Activated T-helper 2 cell treated with anti-CD3 and anti-CD28 coated beads, Interferon-gamma antibody, Interleukin-2, Interleukin-4, amounts not matched to agents 10 μg/mL and 5 μg/mL and 100 μg/mL, durations not matched to agents 14 hours and 24 hours and 36 hours (primary cell): ENCODE results near the gene SMIM23. TPM values are rescaled to one million over a fixed set of nuclear protein-coding genes. Genes with fewer than 3 reads are reported as not detected.

ENCODE experiments used
- DNase-seq: peaks from one replicate; pipeline ENCODE4 v3.0.0; 2021; ENCODE audit warnings: low spot score
- H3K27ac Mint-ChIP-seq: one replicate; pipeline ENCODE4 v1.8.0; 2021; ENCODE audit warnings: mixed read lengths
- H3K27me3 Mint-ChIP-seq: one replicate; pipeline ENCODE4 v1.8.0; 2021; ENCODE audit warnings: low read depth, mixed read lengths
- H3K36me3 Mint-ChIP-seq: one replicate; pipeline ENCODE4 v1.8.0; 2021; ENCODE audit warnings: low read depth, mixed read lengths
- H3K4me1 Mint-ChIP-seq: one replicate; pipeline ENCODE4 v1.8.0; 2021; ENCODE audit warnings: low read depth, mixed read lengths
- H3K4me3 Mint-ChIP-seq: one replicate; pipeline ENCODE4 v1.8.0; 2021; ENCODE audit warnings: low read depth, mild to moderate bottlenecking, moderate library complexity, mixed read lengths
- H3K9me3 Mint-ChIP-seq: one replicate; pipeline ENCODE4 v1.8.0; 2021; ENCODE audit warnings: mixed read lengths
- intact Hi-C: fragments of 100-400 bp; cut with micrococcal nuclease; formaldehyde crosslinking; loops from one replicate; pipeline ENCODE4 v1.15.1; 2023
- total RNA-seq: library from RNA; stranded (reverse); gene quantifications from 2 replicates; pipeline ENCODE4 v1.2.3, GENCODE V29; 2022

Gene SMIM23
- total RNA-seq, 1 donor from 2014 or later: not detected

DNA sequence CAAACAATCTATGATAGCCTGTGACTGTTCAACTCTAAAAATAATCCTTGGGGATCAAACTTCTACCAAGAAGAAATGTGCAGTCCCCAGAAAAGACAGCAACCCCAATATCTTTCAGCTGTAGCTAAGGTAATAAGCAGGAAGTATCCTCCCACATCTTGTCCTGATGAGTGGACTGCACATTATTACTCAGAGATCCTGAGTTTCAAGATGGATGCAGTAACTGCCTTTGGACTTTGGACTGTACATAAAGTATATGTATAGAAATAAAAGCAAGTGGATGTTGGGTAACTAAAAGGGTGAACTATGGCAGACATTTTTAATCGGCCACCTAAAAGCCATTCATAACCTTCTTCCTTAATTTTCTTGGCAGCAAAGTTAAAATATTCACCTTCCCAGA lies 45.1 kb downstream of the SMIM23 start:
- H3K27ac Mint-ChIP-seq: no peak overlapping the region
- H3K9me3 Mint-ChIP-seq: peaks cover 4% of the 10 kb centered on the region
- intact Hi-C loops: no loop called here
- no peaks in the 10 kb centered on the region for H3K4me1 Mint-ChIP-seq
- H3K4me3 Mint-ChIP-seq: no peak overlapping the region
- DNase-seq: no peak
- H3K27me3 Mint-ChIP-seq: peaks cover 2% of the 10 kb centered on the region
- no peaks in the 10 kb centered on the region for H3K36me3 Mint-ChIP-seq

DNA sequence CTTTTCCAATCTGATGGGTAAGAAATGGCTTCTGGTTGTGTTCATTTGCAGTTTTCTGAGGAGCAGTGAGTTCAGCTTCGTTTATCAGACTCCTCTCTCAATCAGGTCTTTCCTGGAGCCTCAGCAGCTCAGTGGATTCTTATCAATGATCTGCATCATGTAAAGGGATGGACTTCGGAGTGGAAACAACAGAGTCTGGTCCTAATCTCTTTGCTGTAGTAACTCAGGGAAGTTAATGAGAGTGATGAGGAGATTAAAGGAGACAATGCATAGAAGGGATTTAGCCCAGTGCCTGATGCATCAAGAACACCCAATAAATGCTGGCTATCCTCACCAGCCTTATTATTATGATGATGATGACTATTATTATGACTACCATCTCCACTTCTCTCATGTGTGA lies 47.2 kb downstream of the SMIM23 start:
- DNase-seq: no peak
- no peak overlapping the region for H3K4me3 Mint-ChIP-seq
- H3K9me3 Mint-ChIP-seq: peaks cover 4% of the 10 kb centered on the region
- H3K27me3 Mint-ChIP-seq: peaks cover 2% of the 10 kb centered on the region
- no peaks in the 10 kb centered on the region for H3K36me3 Mint-ChIP-seq
- intact Hi-C loops: no loop called here
- no peaks in the 10 kb centered on the region for H3K4me1 Mint-ChIP-seq
- no peak overlapping the region for H3K27ac Mint-ChIP-seq

DNA sequence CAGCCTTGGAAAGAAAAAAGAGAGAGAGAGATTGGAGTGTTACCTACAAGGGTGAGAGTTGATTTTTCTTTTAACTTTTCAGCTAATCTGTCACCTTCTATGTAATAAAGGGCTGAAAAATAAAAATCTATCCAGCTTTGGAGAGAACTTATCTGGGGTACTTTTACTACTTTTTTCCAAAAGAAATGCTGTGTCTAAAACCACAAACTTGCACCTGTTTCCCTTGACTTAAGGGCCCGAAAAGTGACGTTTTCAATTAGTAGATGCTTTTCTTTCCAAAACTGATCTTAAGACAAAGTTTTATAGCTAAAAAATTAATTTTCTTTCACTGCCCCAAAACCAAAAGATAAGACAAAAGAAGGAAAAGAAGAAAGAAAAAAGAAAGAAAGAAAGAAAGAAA lies 48.8 kb downstream of the SMIM23 start:
- Mint-ChIP-seq H3K27ac (no peak overlapping the region), H3K4me3 (no peak overlapping the region), H3K27me3 (peaks cover 2% of the 10 kb centered on the region), H3K9me3 (peaks cover 4% of the 10 kb centered on the region), H3K36me3 (no peaks in the 10 kb centered on the region), H3K4me1 (no peaks in the 10 kb centered on the region)
- no peak for DNase-seq
- intact Hi-C loops: no loop called here

DNA sequence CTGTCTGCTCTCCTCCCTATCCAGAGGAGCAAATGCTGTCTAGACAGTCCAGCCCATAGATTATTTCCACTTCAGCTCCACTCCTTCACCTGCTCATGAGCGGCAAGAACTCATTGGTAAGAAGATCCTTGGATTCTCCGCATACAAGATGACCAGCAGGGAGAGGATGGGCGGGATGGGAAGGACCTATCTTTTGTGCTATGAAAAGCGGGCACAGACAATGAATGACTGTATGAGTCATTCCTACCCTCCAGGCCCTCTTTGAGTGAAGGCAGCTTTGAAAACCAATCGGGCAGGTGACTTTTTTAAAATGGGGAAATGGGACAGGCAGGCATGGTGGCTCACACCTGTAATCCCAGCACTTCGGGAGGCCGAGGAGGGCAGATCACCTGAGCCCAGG lies 49.4 kb downstream of the SMIM23 start:
- DNase-seq: no peak
- no peak overlapping the region for H3K4me3 Mint-ChIP-seq
- H3K27ac Mint-ChIP-seq: no peak overlapping the region
- peaks cover 4% of the 10 kb centered on the region for H3K9me3 Mint-ChIP-seq
- intact Hi-C loops: no loop called here
- peaks cover 2% of the 10 kb centered on the region for H3K27me3 Mint-ChIP-seq
- no peaks in the 10 kb centered on the region for H3K36me3 Mint-ChIP-seq
- H3K4me1 Mint-ChIP-seq: no peaks in the 10 kb centered on the region

DNA sequence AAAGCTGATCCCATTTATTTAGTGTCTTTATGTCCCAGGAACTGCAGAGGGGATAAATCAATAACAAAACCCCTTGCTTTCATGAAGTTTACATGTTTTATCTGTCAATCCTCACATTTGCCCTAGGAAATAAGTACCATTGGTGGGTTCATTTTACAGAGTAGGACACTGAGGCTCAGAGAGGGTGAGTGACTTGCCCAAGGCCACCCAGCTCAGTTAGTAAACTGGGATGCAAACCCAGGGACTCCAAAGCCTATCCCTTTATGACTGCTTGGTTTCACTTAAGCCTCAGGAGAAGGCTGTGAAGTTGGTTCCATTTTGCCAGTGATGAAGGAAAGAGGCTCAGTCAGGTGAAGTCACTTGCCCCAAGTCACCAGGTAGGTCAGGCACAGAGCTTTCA lies 51.9 kb downstream of the SMIM23 start:
- no peaks in the 10 kb centered on the region for H3K36me3 Mint-ChIP-seq

DNA sequence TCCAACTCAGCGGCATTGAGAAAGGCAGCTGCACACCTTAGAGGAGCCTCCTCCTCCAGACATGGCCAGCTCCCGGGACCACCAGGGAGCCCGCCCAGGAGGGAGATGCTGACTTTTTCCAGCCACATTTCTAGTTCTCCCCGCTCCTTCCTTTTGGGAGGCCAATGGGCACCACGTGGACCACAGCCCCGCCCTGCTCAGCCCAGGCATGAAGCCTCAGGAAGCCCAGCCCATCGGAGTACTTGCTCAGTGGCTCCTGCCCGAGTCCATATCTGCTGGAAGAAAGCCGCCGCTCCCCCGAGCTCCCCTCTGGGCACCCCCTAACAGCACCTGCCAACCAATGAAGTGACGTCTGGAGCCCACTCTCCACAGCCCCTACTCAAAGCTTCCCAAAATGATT lies 52.4 kb downstream of the SMIM23 start:
- H3K36me3 Mint-ChIP-seq: no peaks in the 10 kb centered on the region
- no peak overlapping the region for H3K4me3 Mint-ChIP-seq
- H3K27ac Mint-ChIP-seq: no peak overlapping the region
- no peaks in the 10 kb centered on the region for H3K27me3 Mint-ChIP-seq
- peaks cover 4% of the 10 kb centered on the region for H3K9me3 Mint-ChIP-seq
- H3K4me1 Mint-ChIP-seq: peaks cover 3% of the 10 kb centered on the region
- DNase-seq: no peak
- intact Hi-C loops: no loop called here

More for the DNA sequence above, 51.9 kb downstream of the SMIM23 start:
- DNase-seq: no peak
- intact Hi-C loops: no loop called here
- no peaks in the 10 kb centered on the region for H3K27me3 Mint-ChIP-seq
- H3K4me1 Mint-ChIP-seq: peaks cover 3% of the 10 kb centered on the region
- H3K9me3 Mint-ChIP-seq: peaks cover 4% of the 10 kb centered on the region
- no peak overlapping the region for H3K27ac Mint-ChIP-seq
- H3K4me3 Mint-ChIP-seq: no peak overlapping the region

DNA sequence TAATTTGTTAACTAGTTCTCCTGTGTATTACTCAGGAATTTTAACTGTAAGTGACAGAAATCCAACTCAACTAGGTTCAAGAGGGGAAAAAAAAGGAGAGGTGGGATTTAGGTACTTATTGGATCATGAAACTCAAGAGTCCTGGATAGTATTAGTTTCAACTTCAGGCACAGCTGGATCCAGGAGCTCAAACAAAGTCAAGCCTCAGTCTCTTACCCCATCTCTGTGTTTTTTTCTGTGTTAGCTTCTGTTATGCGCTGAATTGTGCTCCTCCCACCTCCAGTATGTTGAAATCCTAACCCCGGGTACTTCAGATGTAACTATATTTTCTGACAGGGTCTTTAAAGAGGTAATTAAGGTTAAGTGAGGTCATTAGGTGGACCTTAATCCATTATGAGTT lies 53.5 kb downstream of the SMIM23 start:
- H3K4me1 Mint-ChIP-seq: peaks cover 3% of the 10 kb centered on the region
- intact Hi-C loops: no loop called here
- H3K9me3 Mint-ChIP-seq: no peaks in the 10 kb centered on the region
- H3K27me3 Mint-ChIP-seq: no peaks in the 10 kb centered on the region
- no peak for DNase-seq
- H3K4me3 Mint-ChIP-seq: no peak overlapping the region
- no peak overlapping the region for H3K27ac Mint-ChIP-seq
- no peaks in the 10 kb centered on the region for H3K36me3 Mint-ChIP-seq

DNA sequence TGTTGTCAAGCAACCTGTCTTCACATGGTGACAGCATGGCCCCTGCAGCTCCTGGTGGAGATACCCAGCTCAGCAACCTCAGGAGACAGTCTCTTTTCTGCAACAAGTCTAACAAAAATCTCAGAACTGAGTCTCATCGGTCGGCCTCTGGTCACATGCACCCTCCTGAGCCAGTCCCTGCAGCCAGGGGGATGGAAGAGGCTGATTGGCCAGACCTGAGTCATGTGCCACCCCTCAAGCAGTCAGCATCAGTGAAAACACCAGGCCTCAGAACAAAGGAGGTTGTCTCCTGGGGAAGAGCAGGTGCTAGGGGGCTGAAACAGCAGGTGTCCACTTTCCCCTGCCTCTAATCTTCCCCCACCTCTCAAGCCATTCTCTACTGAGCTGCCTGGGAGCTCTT lies 54.4 kb downstream of the SMIM23 start:
- no peak overlapping the region for H3K4me3 Mint-ChIP-seq
- peaks cover 3% of the 10 kb centered on the region for H3K4me1 Mint-ChIP-seq
- no peak for DNase-seq
- H3K9me3 Mint-ChIP-seq: no peaks in the 10 kb centered on the region
- H3K36me3 Mint-ChIP-seq: no peaks in the 10 kb centered on the region
- no peak overlapping the region for H3K27ac Mint-ChIP-seq
- intact Hi-C loops: no loop called here
- H3K27me3 Mint-ChIP-seq: no peaks in the 10 kb centered on the region

Other genes starting within 250 kb of the SMIM23 start
- gene FBXW11, start 220.8 kb downstream of the SMIM23 start, total RNA-seq: 47.3 and 51.4 TPM in 2 replicates